ENCODE results near the gene ABHD14A.
"Not testable (repeated sequence)": the region's sequence is repeated elsewhere in the genome, so short reads cannot be mapped to it uniquely, and the experiment has no call there.

The ABHD14A gene

GRCh38 chr3:51974963-51975851, at the start of gene ABHD14A:
Gene ABHD14A (plus strand): TSS chr3:51975064. CDS start chr3:51975136, 72 bp downstream.
- peak within 1 kb of the TSS; percentile 82 for H3K4me3 ChIP-seq (ENCODE audit: low read depth, low read length)
- no peak for TF ChIP-seq CTCF (IDR thresholded peaks at IDR 0.05; ENCODE audit: control insufficient read depth, extremely low read depth, insufficient read depth)
- DNase-seq (ENCODE audit: low read depth), result no peak

- no peak for TF ChIP-seq CTCF (IDR thresholded peaks at IDR 0.05; ENCODE audit: control insufficient read depth, extremely low read depth, insufficient read depth)
- H3K4me3 ChIP-seq (ENCODE audit: low read depth, low read length), result no peak overlapping the region
- DNase-seq (ENCODE audit: low read depth), result no peak
These were observed 47.5 kb upstream of the ABHD14A start for GRCh38 chr3:51927061-51927977.

GRCh38 chr3:51928438-51928837, 46.4 kb upstream of the ABHD14A start:
- no peak for TF ChIP-seq CTCF (IDR thresholded peaks at IDR 0.05; ENCODE audit: control insufficient read depth, extremely low read depth, insufficient read depth)
- no peak overlapping the region for H3K4me3 ChIP-seq (ENCODE audit: low read depth, low read length)
- no peak for DNase-seq (ENCODE audit: low read depth)

- DNase-seq (ENCODE audit: low read depth), result not testable (repeated sequence)
These were observed 45.9 kb upstream of the ABHD14A start for GRCh38 chr3:51928981-51929380.

GRCh38 chr3:51929420-51930003, 45.4 kb upstream of the ABHD14A start:
- TF ChIP-seq CTCF (IDR thresholded peaks at IDR 0.05; ENCODE audit: control insufficient read depth, extremely low read depth, insufficient read depth), result no peak
- no peak for DNase-seq (ENCODE audit: low read depth)
- no peak overlapping the region for H3K4me3 ChIP-seq (ENCODE audit: low read depth, low read length)

More at GRCh38 chr3:51928981-51929380, 45.9 kb upstream of the ABHD14A start:
- H3K4me3 ChIP-seq (ENCODE audit: low read depth, low read length), result not testable (repeated sequence)

GRCh38 chr3:51930439-51930838, 44.4 kb upstream of the ABHD14A start:
- DNase-seq (ENCODE audit: low read depth), result no peak
- no peak overlapping the region for H3K4me3 ChIP-seq (ENCODE audit: low read depth, low read length)

More at GRCh38 chr3:51930439-51930838, 44.4 kb upstream of the ABHD14A start:
- no peak for TF ChIP-seq CTCF (IDR thresholded peaks at IDR 0.05; ENCODE audit: control insufficient read depth, extremely low read depth, insufficient read depth)

Measured in LNCaP clone FGC (cell line).